ENCODE data around the gene TRPT1.
"Not testable (repeated sequence)": the region's sequence is repeated elsewhere in the genome, so short reads cannot be mapped to it uniquely, and the experiment has no call there.

Gene TRPT1

DNA sequence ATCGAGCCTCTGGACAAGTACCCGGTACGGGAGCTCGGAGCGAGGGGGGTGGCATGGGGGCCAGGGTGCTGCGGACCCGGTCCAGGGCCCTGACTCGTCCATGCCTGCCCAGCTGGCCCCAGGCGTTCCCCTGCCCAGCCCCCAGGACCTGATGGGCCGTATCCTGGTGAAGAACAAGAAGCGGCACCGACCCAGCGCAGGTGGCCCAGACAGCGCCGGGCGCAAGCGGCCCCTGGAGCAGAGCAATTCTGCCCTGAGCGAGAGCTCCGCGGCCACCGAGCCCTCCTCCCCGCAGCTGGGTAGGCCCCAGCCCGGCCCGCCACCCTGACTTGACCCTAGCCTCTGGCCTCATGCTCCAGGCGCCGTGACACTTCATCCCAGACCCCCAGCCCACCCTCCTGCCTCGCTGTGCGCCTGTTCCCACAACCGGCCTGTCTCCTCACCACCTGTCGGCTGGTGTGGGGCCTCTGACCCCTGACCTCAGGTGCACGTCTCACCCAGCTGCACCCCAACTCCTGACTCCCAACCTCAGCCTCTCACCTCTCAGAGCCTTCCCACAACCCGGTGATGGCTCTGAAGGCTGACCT, 33.1 kb upstream of the TRPT1 start:
- DNase-seq (ENCODE audit: low read depth, low spot score) = no peak

DNA sequence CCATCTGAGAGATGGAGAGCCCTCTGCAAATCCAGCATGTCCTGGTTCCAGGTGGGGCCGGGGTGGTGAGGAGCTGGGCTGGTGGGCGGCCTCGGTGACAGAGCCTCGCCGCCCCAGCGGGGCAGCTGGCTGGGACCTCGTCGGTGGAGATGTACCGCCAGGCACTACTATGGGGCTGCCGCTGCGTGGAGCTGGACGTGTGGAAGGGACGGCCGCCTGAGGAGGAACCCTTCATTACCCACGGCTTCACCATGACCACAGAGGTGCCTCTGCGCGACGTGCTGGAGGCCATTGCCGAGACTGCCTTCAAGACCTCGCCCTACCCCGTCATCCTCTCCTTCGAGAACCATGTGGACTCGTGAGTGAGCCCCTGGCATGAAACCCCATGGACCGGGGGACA, 32.4 kb upstream of the TRPT1 start:
- DNase-seq (ENCODE audit: low read depth, low spot score) = no peak

DNA sequence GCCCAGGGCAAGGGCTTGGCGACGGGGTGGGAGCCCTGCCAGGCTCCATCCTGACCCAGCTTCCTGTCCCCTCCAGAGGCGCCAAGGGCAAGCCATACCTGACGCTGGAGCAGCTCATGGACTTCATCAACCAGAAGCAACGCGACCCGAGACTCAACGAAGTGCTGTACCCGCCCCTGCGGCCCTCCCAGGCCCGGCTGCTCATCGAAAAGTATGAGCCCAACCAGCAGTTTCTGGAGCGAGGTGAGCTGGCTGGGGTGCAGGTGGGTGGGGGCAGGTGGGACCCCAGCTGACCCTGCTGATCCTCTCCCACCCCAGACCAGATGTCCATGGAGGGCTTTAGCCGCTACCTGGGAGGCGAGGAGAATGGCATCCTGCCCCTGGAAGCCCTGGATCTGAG, 30.3 kb upstream of the TRPT1 start:
- no peak for DNase-seq (ENCODE audit: low read depth, low spot score)

- DNase-seq (ENCODE audit: low read depth, low spot score) = no peak
These were observed 29.4 kb upstream of the TRPT1 start for GRCh38 chr11:64255135-64256128.

DNA sequence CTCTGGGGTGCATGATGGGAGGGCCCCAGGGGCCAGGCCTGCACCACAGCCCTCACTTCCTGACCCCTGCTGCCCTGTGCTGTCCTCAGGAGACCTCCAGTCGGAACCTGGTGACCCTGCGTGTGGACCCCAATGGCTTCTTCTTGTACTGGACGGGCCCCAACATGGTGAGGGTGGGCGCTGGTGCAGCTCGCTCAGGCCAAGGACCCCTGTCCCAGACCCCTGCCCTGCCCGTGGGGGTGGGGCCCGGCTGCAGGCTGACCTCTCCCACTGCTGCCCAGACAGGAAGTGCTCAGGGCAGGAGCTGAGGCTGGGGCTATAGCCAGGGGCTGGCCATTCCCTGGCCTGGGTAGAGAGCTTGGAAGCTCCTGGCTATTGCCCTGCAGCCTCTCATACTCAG, 28.3 kb upstream of the TRPT1 start:
- no peak for DNase-seq (ENCODE audit: low read depth, low spot score)

DNA sequence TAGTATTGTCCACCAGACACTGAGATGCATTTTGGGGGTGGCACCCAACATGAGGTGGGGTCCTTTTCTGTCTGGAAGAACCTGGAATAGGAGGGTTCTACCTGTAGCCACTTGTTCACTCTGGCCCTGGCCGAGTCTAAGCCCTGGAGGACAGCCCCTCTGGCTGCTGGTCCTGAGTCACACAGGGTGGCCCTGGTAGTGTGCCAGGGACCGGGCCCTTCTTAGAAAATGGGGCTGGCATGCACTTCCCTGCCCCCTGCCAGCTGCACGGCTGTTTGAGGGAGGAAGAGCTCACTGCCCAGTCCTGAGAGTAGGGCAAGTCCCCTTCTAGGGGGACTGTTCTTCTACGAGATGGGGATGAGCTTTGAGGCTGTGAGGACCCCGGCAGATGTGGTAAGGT, 27.5 kb upstream of the TRPT1 start:
- DNase-seq (ENCODE audit: low read depth, low spot score) = no peak

- DNase-seq (ENCODE audit: low read depth, low spot score) = no peak
These were observed 27.1 kb upstream of the TRPT1 start for GRCh38 chr11:64253043-64253442.

- DNase-seq (ENCODE audit: low read depth, low spot score) = no peak
These were observed 26.3 kb upstream of the TRPT1 start for GRCh38 chr11:64252003-64252872.

DNA sequence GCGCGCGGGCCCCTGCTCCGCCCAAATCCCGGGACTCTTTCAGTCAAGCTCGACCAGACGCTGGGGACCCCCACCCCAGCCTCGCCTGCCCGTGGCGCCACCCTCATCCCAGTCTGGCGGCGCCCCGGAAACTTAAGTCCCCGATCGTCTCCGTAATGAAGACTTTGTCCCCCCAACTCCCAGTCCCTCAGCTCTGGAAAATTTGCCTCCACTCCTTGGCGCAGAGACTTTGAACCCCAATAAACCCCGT, 25.7 kb upstream of the TRPT1 start:
- DNase-seq (ENCODE audit: low read depth, low spot score) = no peak

- no peak for DNase-seq (ENCODE audit: low read depth, low spot score)
These were observed 25.2 kb upstream of the TRPT1 start, which contains the start of gene PLCB3 for GRCh38 chr11:64251016-64251752. TSS of gene PLCB3 (plus strand) at chr11:64251530. CDS start at chr11:64251650, 120 bp downstream.

DNA sequence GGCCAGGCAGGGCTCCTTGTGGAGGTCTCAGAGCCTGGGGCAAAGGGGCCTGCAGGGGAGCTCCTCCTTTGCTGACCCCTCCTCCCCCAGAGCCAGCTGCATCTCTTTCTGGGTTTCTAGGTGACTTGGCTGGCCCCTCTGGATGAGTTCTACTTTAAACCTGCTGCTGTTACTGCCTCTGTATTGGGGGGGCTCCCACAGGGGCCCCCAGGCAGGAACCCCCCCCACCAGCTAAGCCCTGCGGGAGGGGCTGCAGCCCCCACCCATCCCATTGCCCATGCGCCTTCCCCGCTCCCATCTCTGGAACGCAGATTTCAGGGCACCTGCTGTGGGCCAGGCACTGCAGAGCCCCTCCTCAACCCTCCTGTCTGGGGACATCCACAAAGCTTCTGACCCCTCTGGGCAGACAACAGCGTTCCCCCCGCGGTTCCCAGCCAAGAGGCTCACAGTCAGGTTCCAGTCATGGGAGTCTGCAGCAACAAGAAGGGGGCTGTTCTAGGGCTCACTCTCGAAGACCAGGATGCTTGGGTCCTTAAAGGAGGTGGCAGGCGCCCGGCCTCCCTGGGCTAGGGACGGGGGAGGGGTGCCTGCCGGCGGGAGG, 24.5 kb upstream of the TRPT1 start:
- no peak for DNase-seq (ENCODE audit: low read depth, low spot score)

DNA sequence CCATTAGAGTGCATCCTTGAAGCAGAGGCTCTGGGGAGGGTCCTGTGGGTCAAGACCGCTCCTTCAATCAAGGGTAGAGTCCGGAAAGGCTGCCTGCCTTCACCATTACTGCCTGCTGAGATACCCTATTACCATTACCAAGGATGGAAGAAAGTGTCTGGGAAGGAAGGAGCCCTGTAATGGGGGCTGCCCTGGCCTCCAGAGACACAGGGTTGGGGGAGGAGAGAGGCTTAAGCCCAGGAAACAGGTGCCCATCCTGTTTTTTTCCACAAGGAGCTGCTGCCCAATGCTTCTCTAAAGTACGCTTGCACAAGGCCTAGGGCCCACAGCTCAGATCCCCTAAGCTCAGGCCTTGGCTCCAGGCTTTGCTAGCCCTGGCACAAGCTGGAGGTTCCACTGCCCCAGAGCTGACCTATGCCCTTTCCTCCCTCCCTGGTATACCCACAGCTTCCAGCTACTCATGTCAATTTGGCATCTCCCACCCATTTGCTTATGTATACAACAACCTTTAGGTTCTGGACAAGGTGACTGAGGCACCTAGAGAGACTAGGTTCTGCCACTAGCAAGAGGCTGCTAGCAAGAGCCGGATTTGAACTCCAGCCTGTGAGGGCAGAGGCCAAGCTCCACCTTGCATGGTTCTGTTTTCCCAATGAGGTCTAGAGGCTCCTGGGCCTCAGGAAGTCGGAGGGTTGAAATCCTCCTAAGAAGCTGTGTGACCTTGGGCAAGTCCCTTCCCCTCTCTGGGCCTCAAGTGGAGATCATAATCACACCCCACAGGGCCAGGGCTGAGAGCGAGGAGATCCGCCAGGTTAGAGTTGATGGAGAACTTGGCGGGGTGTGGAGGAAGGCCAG, 23.8 kb upstream of the TRPT1 start:
- no peak for DNase-seq (ENCODE audit: low read depth, low spot score)

- no peak for DNase-seq (ENCODE audit: low read depth, low spot score)
These were observed 23.1 kb upstream of the TRPT1 start for GRCh38 chr11:64249038-64249437.

DNA sequence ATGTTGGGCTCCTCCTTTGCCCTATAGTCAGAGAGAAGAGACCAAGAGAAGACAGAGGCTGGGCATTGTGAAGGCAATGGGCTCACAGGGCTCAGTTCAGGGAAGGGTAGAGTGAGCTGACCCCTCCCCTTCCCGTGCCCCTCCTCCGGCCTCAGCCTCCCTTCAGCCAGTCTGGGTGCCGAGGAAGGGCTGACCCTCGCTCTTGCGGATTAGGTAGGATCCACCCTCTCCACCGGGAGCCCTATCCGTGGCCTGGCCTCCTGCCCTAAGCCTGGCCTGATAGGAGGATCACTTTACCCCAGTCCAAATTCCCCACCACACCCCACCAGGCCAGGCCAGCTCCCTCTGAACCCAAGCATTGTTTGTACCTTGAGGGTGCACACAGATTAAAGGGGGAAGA, 22.6 kb upstream of the TRPT1 start:
- no peak for DNase-seq (ENCODE audit: low read depth, low spot score)

- DNase-seq (ENCODE audit: low read depth, low spot score) = no peak
These were observed 21.9 kb upstream of the TRPT1 start for GRCh38 chr11:64247729-64248531.

- peak; percentile 45 for DNase-seq (ENCODE audit: low read depth, low spot score)
These were observed 21.1 kb upstream of the TRPT1 start, which contains the start of gene PPP1R14B for GRCh38 chr11:64246871-64247728. TSS of gene PPP1R14B (minus strand) at chr11:64246943. CDS start at chr11:64246673, 270 bp downstream.

GRCh38 chr11:64246621-64246870, 20.6 kb upstream of the TRPT1 start:
- DNase-seq (ENCODE audit: low read depth, low spot score) = not testable (repeated sequence)

DNA sequence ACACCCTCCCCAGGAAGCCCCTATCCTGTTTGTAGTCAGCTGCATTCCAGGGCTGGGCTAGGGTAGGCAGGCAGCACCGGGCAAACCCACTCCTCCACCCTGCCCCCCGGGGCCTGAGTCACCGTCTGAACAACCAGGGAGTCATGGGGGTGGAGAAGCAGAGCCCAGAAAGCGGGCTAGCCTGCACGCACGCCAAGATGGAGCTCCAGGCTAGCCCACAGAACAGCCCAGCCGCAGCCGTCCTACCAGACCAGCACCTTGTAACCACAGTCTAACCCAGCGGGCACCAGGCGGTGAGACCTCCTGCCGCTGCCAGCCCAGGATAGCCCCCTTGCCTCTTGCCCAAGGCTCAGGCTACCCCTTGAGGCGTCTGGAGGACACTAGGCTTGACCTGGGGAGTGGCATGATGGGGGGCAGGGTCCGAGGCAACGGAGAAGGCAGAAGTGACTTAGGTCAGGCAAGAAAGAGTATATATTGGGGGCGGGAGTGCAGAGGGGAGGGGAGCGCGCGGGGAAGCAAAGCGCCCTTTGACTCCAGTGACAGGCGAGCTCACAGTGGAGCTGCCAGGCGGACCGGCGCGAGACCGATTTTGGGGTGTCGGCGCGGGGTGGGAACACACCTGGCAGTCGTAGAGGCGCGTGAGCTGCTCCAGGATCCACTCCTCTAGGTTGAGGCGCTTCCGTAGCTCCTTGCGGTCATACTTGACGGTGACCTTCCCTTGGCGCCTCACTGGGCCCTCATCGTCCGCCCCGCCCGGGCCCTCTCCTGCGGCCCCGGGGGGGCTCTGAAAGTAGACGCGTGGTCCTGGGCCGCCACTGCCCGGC, 20.0 kb upstream of the TRPT1 start:
- no peak for DNase-seq (ENCODE audit: low read depth, low spot score)
